H9 (cell line): ENCODE results near the gene RMC1. TPM values are rescaled to one million over a fixed set of nuclear protein-coding genes. Genes with fewer than 3 reads are reported as not detected.

Experiments used
- DNase-seq: peaks from one replicate; pipeline ENCODE4 v3.0.0-alpha.2; 2017
- H2AFZ ChIP-seq: one replicate; pipeline ENCODE4 v1.6.1; 2013; ENCODE audit warnings: mild to moderate bottlenecking, low read length, control low read depth, moderate library complexity
- H2AK5ac ChIP-seq: 2 replicates; pipeline ENCODE4 v1.6.1; 2013; ENCODE audit warnings: low read length, control low read depth, mixed read lengths; ENCODE audit not compliant: insufficient read length
- H2BK120ac ChIP-seq: one replicate; pipeline ENCODE4 v1.6.1; 2013; ENCODE audit warnings: low read depth, mild to moderate bottlenecking, low read length, control low read depth, inconsistent platforms; ENCODE audit not compliant: poor library complexity, severe bottlenecking
- H2BK12ac ChIP-seq: 2 replicates; pipeline ENCODE4 v1.6.1; 2013; ENCODE audit warnings: low read length, control low read depth, mixed read lengths, low read depth; ENCODE audit not compliant: insufficient read length
- H2BK15ac ChIP-seq: 2 replicates; pipeline ENCODE4 v1.6.1; 2013; ENCODE audit warnings: low read depth, low read length, control low read depth
- H2BK20ac ChIP-seq: one replicate; pipeline ENCODE4 v1.6.1; 2013; ENCODE audit warnings: low read depth, mild to moderate bottlenecking, low read length, control low read depth, inconsistent platforms; ENCODE audit not compliant: poor library complexity, severe bottlenecking
- H2BK5ac ChIP-seq: 2 replicates; pipeline ENCODE4 v1.6.1; 2013; ENCODE audit warnings: low read length, control low read depth, mixed read lengths; ENCODE audit not compliant: insufficient read length
- H3K14ac ChIP-seq: 2 replicates; pipeline ENCODE4 v1.6.1; 2013; ENCODE audit warnings: low read length, control low read depth; ENCODE audit not compliant: insufficient read depth
- H3K18ac ChIP-seq: 2 replicates; pipeline ENCODE4 v1.6.1; 2013; ENCODE audit warnings: low read depth, mild to moderate bottlenecking, mixed read lengths, low read length, control low read depth; ENCODE audit not compliant: insufficient read length
- H3K23ac ChIP-seq: 2 replicates; pipeline ENCODE4 v1.6.1; 2013; ENCODE audit warnings: low read length, control low read depth, mixed read lengths, low read depth; ENCODE audit not compliant: insufficient read length
- H3K23me2 ChIP-seq: 2 replicates; pipeline ENCODE4 v1.6.1; 2013; ENCODE audit warnings: low read depth, mild to moderate bottlenecking, mixed read lengths, low read length, control low read depth; ENCODE audit not compliant: insufficient read length, poor library complexity, severe bottlenecking
- H3K27ac ChIP-seq: 2 replicates; pipeline ENCODE4 v1.5.1; 2013; ENCODE audit warnings: low read length, control low read depth, mixed read lengths, low read depth; ENCODE audit not compliant: insufficient read length
- H3K27me3 ChIP-seq: 2 replicates; pipeline ENCODE4 v1.6.1; 2013; ENCODE audit warnings: low read length, control low read depth, inconsistent platforms; ENCODE audit not compliant: insufficient read depth
- H3K4ac ChIP-seq: 2 replicates; pipeline ENCODE4 v1.6.1; 2013; ENCODE audit warnings: low read depth, mild to moderate bottlenecking, control low read depth, inconsistent platforms, low read length, moderate library complexity
- H3K4me1 ChIP-seq: 2 replicates; pipeline ENCODE4 v1.6.1; 2013; ENCODE audit warnings: low read length, control low read depth, inconsistent platforms; ENCODE audit not compliant: insufficient read depth
- H3K4me2 ChIP-seq: 2 replicates; pipeline ENCODE4 v1.6.1; 2013; ENCODE audit warnings: low read length, control low read depth, mixed read lengths; ENCODE audit not compliant: insufficient read length, insufficient read depth
- H3K56ac ChIP-seq: 2 replicates; pipeline ENCODE4 v1.6.1; 2013; ENCODE audit warnings: low read depth, mild to moderate bottlenecking, mixed read lengths, low read length, control low read depth; ENCODE audit not compliant: insufficient read length
- H3K79me1 ChIP-seq: 2 replicates; pipeline ENCODE4 v1.6.1; 2013; ENCODE audit warnings: low read depth, mild to moderate bottlenecking, moderate library complexity, low read length, control low read depth, inconsistent platforms; ENCODE audit not compliant: insufficient read depth, poor library complexity, severe bottlenecking
- H3K79me2 ChIP-seq: 2 replicates; pipeline ENCODE4 v1.6.1; 2013; ENCODE audit warnings: low read length, control low read depth, inconsistent platforms; ENCODE audit not compliant: insufficient read depth
- H3K9ac ChIP-seq: 2 replicates; pipeline ENCODE4 v1.6.1; 2013; ENCODE audit warnings: low read length, control low read depth, mixed read lengths; ENCODE audit not compliant: insufficient read length; ENCODE audit errors: extremely low read depth
- H3K9me3 ChIP-seq: one replicate; pipeline ENCODE4 v1.6.1; 2013; ENCODE audit warnings: low read depth, low read length, inconsistent platforms; ENCODE audit not compliant: control insufficient read depth
- H3T11ph ChIP-seq: one replicate; pipeline ENCODE4 v1.6.1; 2013; ENCODE audit warnings: mild to moderate bottlenecking, low read length, control low read depth, inconsistent platforms
- H4K20me1 ChIP-seq: one replicate; pipeline ENCODE4 v1.6.1; 2013; ENCODE audit not compliant: control insufficient read depth, insufficient read length, insufficient read depth
- H4K5ac ChIP-seq: 2 replicates; pipeline ENCODE4 v1.6.1; 2013; ENCODE audit warnings: low read depth, mild to moderate bottlenecking, mixed read lengths, low read length, control low read depth; ENCODE audit not compliant: insufficient read length
- H4K8ac ChIP-seq: replicated peaks from 2 replicates; pipeline ENCODE4 v1.6.1; 2013; ENCODE audit warnings: low read length, control low read depth, mixed read lengths, low read depth; ENCODE audit not compliant: insufficient read length
- H4K91ac ChIP-seq: 2 replicates; pipeline ENCODE4 v1.6.1; 2013; ENCODE audit warnings: low read depth, mild to moderate bottlenecking, moderate library complexity, mixed read lengths, low read length, control low read depth; ENCODE audit not compliant: insufficient read length
- H3K27ac Mint-ChIP-seq, 3 experiments: 2 replicates in 2 of 3; 3 replicates in 1 of 3; pipeline ENCODE4 v1.8.0; 2020 to 2021; ENCODE audit warnings: mixed read lengths in 3 of 3, mild to moderate bottlenecking in 1 of 3, moderate library complexity in 1 of 3
- H3K27me3 Mint-ChIP-seq: 2 replicates; pipeline ENCODE4 v1.8.0; 2021; ENCODE audit warnings: low read depth, mild to moderate bottlenecking, moderate library complexity, mixed read lengths
- H3K36me3 Mint-ChIP-seq, 3 experiments: 2 replicates in 2 of 3; 3 replicates in 1 of 3; pipeline ENCODE4 v1.8.0; 2020 to 2021; ENCODE audit warnings: low read depth in 3 of 3, mixed read lengths in 3 of 3; ENCODE audit not compliant: insufficient read depth in 1 of 3
- H3K4me1 Mint-ChIP-seq, 2 experiments: 2 replicates each; pipeline ENCODE4 v1.8.0; 2020; ENCODE audit warnings: mixed read lengths in 2 of 2
- H3K4me3 Mint-ChIP-seq, 2 experiments: 2 replicates in 1 of 2; 3 replicates in 1 of 2; pipeline ENCODE4 v1.8.0; 2020 to 2021; ENCODE audit warnings: mild to moderate bottlenecking in 2 of 2, mixed read lengths in 2 of 2, moderate library complexity in 1 of 2
- H3K9me3 Mint-ChIP-seq, 2 experiments: 2 replicates in 1 of 2; 3 replicates in 1 of 2; pipeline ENCODE4 v1.8.0; 2020; ENCODE audit warnings: mild to moderate bottlenecking in 2 of 2, mixed read lengths in 2 of 2, moderate library complexity in 1 of 2
- WGBS: extraction: QIAGEN DNeasy Blood & Tissue Kit; methylation state at CpG from one replicate; pipeline ENCODE4 v1.1.7; 2013; ENCODE audit warnings: missing lambda C conversion rate, low lambda C conversion rate, mixed read lengths; ENCODE audit not compliant: insufficient read length; ENCODE audit errors: extremely low coverage; 5-methylcytosine and 5-hydroxymethylcytosine counted together
- total RNA-seq: library from RNA; stranded (reverse); gene quantifications from 2 replicates; pipeline ENCODE4 v1.2.1, GENCODE V29; 2021
- TF ChIP-seq, protein P1 (sequence below): fragments of 200-600 bp; sonication (generic); conservative IDR thresholded peaks from 3 replicates; pipeline ENCODE4 v1.8.0; 2021; ENCODE audit warnings: antibody characterized with exemption, mild to moderate bottlenecking

RMC1 gene
- total RNA-seq, 1 experiment from 2014 or later: 21.3 TPM

GRCh38 chr18:23484561-23485182 lies 18.6 kb upstream of the RMC1 start:
- Mint-ChIP-seq H3K36me3 (peaks cover 2 to 22% (median 9%) of the 10 kb centered on the region in 3 experiments), H3K4me3 (no peak overlapping the region), H3K9me3 (no peaks in the 10 kb centered on the region), H3K27ac (no peak overlapping the region; a peak in 1 of 7 replicates), H3K4me1 (peaks cover 9 to 20% of the 10 kb centered on the region in 2 experiments), H3K27me3 (no peaks in the 10 kb centered on the region)
- TF ChIP-seq, protein P1, sequence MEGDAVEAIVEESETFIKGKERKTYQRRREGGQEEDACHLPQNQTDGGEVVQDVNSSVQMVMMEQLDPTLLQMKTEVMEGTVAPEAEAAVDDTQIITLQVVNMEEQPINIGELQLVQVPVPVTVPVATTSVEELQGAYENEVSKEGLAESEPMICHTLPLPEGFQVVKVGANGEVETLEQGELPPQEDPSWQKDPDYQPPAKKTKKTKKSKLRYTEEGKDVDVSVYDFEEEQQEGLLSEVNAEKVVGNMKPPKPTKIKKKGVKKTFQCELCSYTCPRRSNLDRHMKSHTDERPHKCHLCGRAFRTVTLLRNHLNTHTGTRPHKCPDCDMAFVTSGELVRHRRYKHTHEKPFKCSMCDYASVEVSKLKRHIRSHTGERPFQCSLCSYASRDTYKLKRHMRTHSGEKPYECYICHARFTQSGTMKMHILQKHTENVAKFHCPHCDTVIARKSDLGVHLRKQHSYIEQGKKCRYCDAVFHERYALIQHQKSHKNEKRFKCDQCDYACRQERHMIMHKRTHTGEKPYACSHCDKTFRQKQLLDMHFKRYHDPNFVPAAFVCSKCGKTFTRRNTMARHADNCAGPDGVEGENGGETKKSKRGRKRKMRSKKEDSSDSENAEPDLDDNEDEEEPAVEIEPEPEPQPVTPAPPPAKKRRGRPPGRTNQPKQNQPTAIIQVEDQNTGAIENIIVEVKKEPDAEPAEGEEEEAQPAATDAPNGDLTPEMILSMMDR: no peak
- no peak overlapping the region for H3K4ac ChIP-seq
- H4K20me1 ChIP-seq: no peaks in the 10 kb centered on the region
- H4K91ac ChIP-seq: no peak overlapping the region
- no peaks in the 10 kb centered on the region for H3K79me1 ChIP-seq
- H2BK5ac ChIP-seq: no peak overlapping the region
- no peaks in the 10 kb centered on the region for H3K23me2 ChIP-seq
- no peak for DNase-seq
- no peak overlapping the region for H2BK12ac ChIP-seq
- H3K23ac ChIP-seq: no peak overlapping the region
- H3K4me1 ChIP-seq: no peaks in the 10 kb centered on the region
- H4K8ac ChIP-seq: no peak overlapping the region
- WGBS: no CpG with 5 or more reads among the region's 8 CpGs
- H3K56ac ChIP-seq: no peak overlapping the region
- H3K4me2 ChIP-seq: no peak overlapping the region
- H3K27ac ChIP-seq: no peak overlapping the region
- no peak overlapping the region for H4K5ac ChIP-seq
- H2BK120ac ChIP-seq: no peak overlapping the region
- H3K79me2 ChIP-seq: no peaks in the 10 kb centered on the region
- no peaks in the 10 kb centered on the region for H3K27me3 ChIP-seq
- no peak overlapping the region for H3K9ac ChIP-seq
- no peak overlapping the region for H2AFZ ChIP-seq
- H3T11ph ChIP-seq: no peak overlapping the region
- no peak overlapping the region for H3K14ac ChIP-seq
- no peak overlapping the region for H2BK15ac ChIP-seq
- H2BK20ac ChIP-seq: no peak overlapping the region
- no peak overlapping the region for H3K18ac ChIP-seq
- H3K9me3 ChIP-seq: no peaks in the 10 kb centered on the region
- H2AK5ac ChIP-seq: no peak overlapping the region
